CD4-positive, alpha-beta T cell treated with Interleukin-15 for 1 hour (primary cell): ENCODE results near the gene MUC5B.
"Not testable (repeated sequence)": the region's sequence is repeated elsewhere in the genome, so short reads cannot be mapped to it uniquely, and the experiment has no call there.

ENCODE experiments used
- DNase-seq: peaks from one replicate; pipeline ENCODE4 v3.0.0-alpha.2; 2020

The MUC5B gene

DNA sequence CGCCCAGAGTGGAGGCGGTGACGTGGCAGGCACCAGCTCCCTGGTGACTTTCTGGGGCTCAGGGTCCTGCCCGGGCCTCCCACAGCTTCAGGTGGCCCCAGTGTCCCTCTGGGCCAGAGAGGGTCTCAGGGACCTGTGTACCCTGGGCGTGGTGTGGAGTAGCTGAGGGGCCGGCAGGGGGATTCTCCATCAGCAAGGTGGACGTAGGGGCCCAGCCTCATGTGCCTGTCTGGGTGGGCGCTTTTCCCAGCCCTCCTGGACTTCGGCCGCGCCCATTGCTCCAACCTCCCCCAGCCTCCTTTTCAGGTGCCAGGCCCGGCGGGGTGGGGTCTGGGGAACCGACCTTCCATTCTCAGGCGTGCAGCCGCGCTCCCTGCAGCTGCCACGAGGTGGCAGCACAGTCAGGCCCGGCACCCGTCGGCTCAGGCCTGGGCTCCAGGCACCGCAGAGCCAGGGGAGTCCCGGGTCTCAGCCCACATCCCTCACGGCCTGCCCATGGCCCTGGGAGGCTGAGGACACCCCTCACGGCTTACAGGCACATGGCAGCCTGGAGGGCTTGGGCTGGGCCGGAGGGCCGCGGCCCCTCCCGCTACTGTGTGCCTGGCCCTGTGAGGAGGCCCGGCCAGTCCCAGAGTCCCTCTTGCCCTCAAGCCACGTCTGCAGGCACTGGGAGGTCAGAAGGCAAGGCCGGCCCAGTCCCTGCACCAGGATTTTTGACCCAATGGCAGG, 19.9 kb upstream of the MUC5B start:
- DNase-seq: peak; percentile 47

DNA sequence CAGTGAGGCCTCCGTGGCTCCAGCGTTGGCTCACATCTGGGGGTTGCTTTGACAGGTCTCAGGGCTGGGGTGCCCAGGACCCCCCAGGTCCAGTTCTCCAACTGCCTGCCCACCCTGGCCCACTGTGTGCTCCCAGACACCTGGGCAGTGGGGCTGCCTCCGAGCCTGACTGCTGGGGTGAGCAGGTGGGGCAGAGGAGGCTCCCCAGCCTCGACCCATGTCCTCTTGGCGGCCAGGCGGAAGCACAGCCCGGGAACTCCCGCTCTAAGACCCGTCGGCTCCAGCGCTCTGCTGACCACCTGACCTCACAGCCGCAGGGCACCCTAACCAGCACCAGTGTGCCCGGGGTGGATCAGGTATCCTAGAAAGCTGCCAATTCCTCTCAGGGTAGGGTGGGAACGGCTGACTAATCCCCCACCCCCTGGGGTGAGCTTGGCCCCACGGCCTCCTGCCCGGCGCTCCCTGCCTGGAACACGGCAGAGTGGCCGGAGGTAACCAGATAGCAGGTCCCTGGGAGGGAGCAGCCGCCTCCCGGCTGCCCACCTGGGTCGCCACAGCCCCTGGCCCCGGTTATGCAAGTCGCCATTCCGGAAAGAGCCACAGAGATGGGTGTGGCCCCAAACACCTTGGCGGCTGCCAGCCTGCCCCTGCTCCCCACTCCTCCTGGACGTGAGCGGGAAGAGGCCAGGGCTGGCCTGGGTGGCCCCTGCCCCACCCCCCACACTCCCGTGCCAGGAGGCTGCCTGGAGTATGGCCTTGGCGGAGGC, 19.2 kb upstream of the MUC5B start:
- peak; percentile 15 for DNase-seq

DNA sequence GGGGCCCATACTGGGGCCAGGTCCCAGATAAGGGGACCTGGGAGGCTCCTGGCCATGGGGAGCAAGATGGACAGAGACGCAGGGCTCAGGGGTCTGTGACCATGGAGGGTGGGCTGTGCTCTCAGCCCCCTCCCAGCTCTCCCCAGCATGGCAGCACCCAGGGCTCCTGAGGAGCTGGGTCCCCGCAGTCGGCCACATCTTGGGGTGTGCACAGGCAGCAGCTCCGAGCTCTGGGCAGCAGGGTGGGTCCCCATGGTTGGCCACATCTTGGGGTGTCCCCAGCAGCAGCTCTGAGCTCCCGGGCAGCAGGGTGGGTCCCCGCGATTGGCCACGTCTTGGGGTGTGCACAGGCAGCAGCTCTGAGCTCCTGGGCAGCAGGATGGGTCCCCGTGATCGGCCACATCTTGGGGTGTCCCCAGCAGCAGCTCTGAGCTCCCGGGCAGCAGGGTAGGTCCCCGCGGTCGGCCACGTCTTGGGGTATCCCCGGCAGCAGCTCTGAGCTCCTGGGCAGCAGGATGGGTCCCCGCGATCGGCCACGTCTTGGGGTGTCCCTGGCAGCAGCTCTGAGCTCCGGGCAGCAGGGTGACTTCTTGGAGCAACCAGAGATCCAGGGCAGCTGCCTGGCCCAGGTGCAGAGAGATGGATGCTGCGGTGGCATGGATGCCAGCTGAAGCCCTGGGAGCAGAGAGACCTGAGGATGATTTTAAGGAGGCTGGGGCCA, 18.3 kb upstream of the MUC5B start:
- peak; percentile 5 for DNase-seq

DNA sequence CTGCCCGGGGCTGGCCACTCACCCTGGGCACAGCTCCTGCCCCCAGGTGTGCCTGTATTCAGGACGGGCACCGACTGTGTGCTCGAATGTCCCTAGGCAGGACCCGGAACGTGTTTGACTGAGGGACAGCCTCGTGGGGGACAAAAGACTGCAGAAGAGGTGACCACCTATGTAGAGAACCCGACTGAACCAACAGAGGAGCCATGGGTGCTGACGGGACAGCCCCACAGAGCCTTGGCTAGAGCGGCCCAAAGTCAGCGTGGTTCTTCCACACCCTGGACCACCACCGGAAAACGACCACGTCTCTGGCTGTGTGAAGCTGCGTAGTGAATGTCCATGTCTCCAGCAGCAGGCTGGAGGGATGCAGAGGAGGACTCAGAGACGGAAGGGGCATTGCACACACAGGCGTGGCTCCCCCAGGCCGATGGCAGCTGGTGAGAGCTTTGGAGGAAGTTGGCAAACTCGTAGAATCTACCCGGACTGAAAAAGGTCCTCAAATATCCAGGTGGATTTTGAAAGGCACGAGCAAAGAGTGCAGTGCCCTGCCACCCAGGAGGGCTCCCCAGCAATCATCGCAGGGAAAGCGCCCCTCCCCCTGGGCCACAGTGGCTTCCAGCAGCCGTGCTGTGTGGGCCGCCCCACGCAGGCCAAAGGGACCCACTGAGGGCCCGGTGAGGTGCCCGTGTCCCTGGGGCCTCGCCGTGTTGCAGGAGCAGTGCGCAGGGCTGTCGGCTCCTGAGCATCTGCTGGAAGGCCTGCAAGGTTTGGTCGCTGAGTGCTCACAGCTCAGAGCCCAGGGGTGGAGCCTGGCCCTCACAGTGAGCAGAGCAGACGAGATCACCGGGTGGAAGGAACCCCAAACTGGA, 17.5 kb upstream of the MUC5B start:
- DNase-seq: peak; percentile 14

DNA sequence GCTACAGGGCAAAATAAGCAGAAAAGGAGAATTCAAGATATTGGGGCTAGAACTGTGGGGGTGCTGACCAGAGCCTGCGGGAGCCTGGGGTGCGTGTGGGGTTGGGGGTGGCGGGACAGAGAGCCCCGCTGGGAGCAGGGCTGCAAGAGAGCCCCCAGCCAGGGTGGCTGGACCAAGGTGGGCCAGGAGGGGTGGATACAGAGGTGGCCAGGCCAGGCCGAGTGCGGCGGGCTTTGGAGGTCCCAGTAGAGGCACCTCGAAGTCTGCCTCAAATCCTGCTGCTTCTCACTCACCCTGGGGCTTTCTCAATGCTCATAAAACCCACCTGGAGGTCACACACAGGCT, 16.9 kb upstream of the MUC5B start:
- DNase-seq: no peak

DNA sequence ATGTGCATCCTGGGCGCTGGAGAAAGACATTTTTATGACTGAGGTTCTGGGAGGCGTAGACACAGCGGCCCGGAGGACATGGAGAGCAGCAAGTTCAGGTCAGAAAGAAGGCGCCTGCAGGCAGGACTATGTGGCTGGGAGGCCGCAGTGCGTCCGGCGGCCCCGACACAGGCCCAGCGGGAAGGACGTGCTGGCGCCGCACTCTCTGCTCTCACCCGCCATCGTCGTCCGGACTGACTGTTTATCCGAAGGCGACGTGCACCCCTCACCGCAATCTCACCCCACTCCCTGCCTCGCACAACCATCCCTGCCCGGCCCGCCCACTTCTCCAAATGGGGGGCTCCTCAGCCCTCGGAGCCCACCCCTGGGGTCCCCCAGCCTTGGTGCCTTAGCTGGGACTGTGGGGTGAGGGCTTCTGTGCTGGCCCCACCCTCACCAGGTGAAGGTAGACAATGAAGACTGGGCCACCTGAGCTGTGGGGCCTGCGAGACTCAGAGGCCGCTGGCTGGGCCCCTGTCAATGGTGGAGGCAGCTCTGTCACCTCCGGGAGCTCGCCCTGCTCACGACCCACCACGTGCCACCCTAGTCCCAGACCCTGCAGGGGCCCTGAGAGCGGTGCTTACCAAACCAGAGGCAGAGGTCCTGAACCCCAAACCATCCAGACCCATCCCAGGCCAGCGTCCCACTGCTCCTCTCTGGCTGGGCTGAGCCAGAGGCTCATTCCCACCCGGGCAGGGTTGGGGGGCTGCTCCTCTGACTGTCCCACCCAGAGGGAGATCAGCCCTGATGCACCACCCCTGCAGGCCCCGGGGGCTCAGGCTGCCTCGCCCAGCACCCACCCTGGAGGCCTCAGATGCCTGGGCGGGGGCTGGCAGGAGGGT, 16.2 kb upstream of the MUC5B start:
- peak; percentile 14 for DNase-seq

DNA sequence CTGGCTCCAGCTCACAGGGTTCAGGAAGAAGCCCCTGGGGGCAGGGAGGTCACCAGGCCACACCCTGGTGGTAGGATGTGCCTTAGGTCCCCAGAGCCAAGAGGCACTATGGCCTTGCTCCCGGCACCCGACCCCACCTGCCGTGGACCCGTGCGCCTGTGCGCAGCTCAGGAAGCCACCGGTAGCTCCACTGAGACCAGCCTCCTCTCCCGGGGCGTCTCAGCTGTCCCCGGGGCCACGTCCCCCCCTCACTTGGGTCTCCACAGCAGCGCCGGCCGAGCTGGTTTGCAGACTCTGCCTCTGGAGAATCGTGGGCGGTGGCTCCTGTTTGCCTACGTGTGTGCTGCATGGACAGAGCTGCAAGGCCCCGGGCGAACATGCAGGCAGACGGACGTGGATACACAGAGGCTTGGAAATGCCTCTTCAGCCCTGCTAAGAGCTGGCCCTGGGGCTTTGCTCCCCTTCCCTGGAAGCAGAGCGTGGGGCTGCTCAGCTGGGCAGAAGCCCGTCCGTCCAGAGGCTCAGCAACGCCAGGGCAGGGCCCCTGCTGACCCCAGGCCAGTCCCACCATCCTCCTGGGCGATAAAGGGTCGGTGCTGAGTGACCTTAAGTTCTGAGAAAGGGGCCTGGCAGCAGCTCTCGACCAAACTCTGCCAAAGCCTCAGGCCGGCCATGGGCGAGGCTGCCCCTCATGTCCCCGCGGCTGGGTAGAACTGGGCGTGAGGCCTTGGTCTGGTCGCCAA, 15.3 kb upstream of the MUC5B start:
- peak; percentile 12 for DNase-seq

DNA sequence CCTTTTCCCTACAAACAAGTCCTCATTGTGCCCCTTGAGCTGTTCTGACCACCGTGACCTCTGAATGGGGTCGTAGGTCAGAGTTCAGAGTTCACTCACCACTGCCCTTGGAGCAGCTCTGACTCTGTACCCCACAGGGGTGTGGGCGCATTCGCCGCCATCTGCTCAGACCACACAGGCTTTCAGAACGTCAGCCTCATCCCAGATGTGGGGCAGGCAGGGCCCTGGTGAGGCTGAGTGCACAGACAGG, 14.8 kb upstream of the MUC5B start:
- DNase-seq: peak; percentile 5

DNA sequence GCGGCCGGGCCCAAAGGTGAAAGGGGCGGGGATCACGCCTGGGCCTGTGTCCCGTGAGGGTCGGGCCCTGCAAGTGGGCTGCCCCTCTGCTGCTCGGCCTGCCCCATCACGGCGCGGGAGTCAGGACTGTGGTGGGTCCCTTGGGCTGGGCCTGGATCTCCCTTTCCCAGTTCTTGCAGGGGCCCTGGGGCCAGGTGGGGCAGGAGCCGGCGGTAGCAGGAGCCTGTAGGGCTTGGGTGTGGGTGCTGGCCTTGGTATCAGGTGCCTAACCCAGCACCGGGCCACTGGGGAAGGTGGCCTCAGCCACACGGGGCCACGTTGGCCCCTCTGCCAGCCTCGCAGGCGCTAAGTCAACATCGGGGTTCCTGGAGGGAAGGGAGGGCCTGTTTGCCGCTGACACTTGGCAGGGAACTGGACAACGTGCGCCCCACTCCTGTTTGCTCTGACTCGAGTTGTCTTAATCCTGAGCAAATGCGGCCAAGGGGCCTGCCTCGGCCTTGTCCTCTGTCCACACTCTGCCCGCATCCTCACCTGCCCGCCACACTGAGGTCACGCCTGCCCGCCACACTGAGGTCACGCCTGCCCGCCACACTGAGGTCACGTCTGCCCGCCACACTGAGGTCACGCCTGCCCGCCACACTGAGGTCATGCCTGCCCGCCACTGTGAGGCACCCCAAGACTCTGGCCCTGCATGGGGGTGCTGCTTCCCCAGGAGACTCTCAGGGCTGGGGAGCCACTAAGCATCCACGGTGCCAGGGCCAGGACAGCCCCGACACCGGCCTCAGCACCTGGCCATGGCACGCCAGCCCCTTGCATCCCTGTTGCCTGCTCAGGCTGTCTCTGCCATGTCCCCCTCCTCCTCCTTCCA, 14.2 kb upstream of the MUC5B start:
- peak; percentile 10 for DNase-seq

DNA sequence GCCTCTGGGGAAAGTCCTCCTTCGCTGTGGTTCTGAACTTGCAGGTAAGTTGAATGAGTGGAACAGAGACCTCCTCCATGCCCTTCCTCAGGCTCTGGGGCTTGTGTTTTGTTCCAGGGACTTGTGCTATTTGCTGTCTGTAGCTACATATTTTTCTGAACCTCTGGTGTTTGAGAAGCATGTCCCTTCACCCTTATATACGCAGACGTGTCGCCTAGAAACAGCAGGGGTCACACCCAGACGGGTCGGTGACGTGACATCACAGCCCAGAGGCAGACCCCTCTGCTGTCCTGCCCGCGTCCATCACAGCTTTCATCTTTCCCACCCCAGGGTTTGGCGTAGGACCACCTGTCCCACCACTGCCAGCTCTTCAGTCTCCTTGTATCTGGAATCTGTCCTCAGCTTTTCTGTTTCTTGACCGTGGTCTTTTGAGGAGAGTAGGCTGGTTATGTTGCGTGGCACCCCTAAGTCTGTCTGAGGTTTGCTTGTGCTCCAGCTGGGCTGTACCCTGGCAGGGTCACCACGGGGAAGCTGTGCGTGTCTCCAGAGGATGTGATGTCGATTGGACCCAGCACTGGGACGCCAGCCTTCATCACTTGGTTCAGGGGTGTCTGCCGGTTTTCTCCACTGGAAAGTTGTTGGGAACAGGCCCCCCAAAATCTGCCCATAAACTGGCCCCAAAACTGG, 13.4 kb upstream of the MUC5B start:
- DNase-seq: no peak

DNA sequence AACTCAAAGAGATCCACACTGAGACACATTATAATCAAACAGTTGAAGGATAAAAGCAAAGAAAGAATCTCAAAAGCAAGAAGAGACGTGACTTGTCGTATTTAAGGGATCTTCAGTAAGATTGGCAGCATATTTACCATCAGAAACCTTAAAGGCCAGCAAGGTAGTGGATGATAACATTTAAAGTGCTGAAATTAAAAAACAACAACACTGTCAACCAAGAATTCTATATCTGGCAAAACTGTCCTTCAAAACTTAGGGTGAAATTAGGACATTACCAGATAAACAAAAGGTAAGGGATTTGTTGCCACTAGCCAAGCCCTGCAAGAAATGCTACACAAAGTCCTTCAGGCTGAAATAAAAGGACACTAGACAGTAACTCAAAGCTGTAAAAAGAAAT, 11.0 kb upstream of the MUC5B start:
- no peak for DNase-seq

DNA sequence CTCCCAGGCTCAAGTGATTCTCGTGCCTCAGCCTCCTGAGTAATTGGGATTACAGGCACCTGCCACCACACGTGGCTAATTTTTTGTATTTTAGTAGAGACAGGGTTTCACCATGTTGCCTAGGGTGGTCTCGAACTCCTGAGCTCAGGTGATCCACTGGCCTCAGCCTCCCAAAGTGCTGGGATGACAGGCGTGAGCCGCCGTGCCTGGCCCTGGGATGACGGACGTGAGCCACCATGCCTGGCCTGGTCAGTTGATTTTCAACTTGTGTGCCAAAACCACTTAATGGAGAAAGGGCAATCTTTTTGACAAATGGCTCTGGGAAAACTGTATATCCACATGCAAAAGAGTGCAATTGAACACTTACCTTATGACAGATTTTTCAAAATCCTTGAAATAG, 7.0 kb upstream of the MUC5B start:
- DNase-seq: not testable (repeated sequence)

DNA sequence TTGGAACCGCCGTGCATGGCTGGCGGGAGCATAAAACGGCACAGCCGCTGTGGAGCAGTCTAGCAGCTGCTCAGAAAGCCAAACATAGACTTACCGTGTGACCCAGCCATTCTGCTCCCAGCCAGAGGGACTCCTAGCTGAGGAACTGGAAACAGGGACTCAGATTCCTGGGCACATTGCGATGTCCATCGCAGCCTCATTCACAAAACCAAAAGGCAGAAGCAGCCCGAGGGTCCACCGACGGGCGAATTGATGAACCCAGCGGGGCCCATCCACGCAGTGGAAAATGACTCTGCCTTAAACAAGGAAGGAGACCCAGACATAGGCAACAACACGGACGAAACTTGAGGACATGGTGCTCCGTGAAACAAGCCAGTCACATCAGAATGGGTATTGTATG, 5.7 kb upstream of the MUC5B start:
- no peak for DNase-seq

DNA sequence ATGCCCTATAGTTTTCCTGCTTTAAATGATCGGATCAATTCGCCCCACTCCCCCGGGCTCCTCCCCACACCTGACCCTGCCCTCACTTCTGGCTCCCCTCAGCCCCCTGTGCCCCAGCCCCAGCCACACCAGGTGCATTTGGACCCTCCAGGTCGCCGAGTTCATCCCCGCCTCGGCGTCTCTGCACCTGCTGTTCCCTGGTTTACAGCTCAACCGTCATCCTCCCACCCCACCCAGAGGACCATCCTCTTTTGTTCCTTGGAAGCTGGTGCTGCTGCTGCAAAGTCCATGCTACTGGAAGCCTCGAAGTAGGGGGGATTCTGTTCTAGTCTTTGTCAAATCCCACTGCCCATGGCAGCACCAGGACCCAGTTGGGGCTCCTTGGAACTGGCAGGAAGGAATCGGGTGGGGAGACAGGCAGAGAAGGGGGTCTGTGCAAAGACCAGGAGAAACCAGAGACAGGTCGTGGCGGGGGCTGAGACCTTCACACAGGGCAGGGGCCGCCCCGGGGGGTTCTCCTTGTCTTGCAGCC, 4.5 kb upstream of the MUC5B start:
- no peak for DNase-seq

DNA sequence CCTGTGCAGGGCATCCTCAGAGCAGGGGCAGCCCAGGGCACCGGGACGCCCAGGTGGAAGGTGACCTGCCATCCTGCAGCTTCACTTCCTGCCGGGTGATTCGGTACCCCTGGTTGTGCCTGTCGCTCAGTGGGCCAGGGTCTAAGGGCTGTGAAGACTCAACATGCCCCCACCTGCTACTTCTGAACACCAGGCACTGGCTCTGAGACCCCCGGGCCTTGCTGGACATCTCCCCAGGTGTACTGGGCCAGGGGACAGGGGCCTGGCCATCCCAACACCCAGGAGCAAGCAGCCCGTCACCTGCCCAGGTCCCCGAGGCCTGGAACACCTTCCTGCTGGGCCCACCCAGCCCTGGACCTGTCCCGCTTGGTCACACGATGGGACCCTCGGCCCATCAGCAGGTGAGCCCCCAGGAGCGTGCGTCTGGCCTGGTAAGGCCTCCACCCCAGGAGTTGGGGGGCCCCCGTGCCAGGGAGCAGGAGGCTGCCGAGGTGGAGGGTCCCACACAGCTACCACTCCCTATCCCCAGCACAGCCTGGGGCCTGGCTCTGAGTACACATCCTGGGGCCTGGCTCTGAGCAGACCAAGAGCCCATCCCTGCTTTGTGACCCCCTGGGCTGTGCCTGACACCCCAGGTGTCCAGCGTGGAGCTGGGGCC, 3.9 kb upstream of the MUC5B start:
- no peak for DNase-seq

DNA sequence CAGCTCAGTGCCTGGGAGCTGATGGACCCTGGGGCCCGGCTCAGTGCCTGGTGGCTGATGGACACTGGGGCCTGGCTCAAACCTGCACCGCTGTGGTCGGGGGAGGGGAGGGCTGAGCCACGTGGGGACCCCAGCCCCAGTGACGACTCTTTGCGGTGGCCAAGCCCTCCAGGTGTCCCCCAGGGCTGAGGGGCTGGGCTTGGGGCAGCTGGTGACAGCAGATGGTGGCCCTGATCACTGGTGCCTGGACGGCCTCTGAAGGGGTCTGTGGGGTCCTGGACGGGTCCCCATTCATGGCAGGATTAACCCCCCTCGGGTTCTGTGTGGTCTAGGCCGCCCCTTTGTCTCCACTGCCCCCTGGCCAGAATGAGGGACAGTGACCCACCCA, 3.4 kb upstream of the MUC5B start:
- DNase-seq: no peak

DNA sequence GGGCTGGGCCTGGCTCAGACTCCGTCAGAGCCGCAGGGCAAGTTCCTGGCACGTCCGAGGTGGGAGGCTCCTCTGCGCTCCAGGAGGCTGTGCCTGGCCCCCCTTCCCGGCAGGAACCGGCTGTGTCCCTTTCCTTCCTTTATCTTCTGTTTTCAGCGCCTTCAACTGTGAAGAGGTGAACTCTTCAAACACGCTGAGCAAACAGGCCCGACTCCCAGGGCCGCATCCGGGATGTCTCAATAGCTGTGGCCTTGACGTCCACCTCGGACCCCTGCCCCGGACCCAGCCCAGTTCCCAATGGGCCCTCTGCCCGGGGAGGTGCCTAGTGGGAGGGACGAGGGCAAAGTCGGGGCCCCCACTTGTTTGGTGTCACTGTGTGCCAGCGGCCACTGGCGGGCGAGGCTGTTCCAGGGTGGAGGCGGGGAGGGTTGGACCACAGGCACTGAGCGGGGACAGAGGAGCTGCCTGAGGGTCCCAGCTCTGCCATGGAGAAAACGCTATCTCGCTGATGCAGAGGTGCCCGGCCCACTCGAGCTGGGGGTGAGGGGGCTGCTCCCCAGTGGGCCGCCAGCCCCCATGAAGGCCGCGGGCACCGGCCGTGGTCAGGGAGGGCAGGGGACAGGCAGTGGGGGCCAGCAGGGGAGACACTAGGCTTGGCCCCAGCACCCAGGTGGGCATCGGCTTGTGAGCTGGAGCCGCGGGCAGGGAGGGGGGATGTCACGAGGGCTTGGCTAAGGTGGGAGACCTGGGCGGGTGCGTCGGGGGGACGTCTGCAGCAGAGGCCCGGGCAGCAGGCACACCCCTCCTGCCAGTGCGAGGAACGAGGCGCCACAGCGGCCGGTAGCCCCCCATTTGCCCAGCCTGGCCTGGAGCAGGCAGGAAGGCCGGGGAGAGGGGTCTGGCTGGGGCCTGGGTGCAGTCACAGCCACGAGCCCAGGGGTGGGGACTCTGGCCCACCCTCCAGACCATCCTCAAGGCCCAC, 2.7 kb upstream of the MUC5B start:
- DNase-seq: peak; percentile 11
